Stimulated activated CD8-positive, alpha-beta memory T cell treated with anti-CD3 and anti-CD28 coated beads, Interleukin-15, amount 100 ng/mL, for 4 hours (primary cell): ENCODE data around the gene ERCC6L.
A peak's percentile ranks its signal among the peaks of the same experiment; 100 is the strongest.

ENCODE experiments used
- DNase-seq, 2 donors: peaks; one replicate each; pipeline ENCODE4 v3.0.0-alpha.2; 2020; ENCODE audit warnings: low read depth in 2 of 2

Gene ERCC6L

GRCh38 chrX:72238721-72239475, at the start of gene ERCC6L:
Gene ERCC6L (minus strand): TSS chrX:72239027. CDS start chrX:72238911, 116 bp downstream.
- peak; percentile 64 to 68 for DNase-seq

- DNase-seq: no peak
Measured at GRCh38 chrX:72282302-72282701, 43.5 kb upstream of the ERCC6L start.

- DNase-seq: no peak
Measured at GRCh38 chrX:72280321-72280845, 41.6 kb upstream of the ERCC6L start.

GRCh38 chrX:72276478-72276953, 37.7 kb upstream of the ERCC6L start:
- no peak for DNase-seq

- DNase-seq: no peak
Measured at GRCh38 chrX:72274526-72274925, 35.7 kb upstream of the ERCC6L start.

- DNase-seq: no peak
Measured at GRCh38 chrX:72273718-72274117, 34.9 kb upstream of the ERCC6L start.

GRCh38 chrX:72272868-72273267, 34.0 kb upstream of the ERCC6L start:
- DNase-seq: no peak

- DNase-seq: no peak
Measured at GRCh38 chrX:72271812-72272211, 33.0 kb upstream of the ERCC6L start.

GRCh38 chrX:72271091-72271788, 32.4 kb upstream of the ERCC6L start:
- no peak for DNase-seq

- no peak for DNase-seq
Measured at GRCh38 chrX:72270316-72270866, 31.6 kb upstream of the ERCC6L start.

GRCh38 chrX:72269671-72270251, 30.9 kb upstream of the ERCC6L start:
- no peak for DNase-seq

GRCh38 chrX:72268597-72269365, 30.0 kb upstream of the ERCC6L start:
- DNase-seq: no peak

GRCh38 chrX:72265263-72265662, 26.4 kb upstream of the ERCC6L start:
- no peak for DNase-seq

- DNase-seq: no peak
Measured at GRCh38 chrX:72262077-72262476, 23.2 kb upstream of the ERCC6L start.

- DNase-seq: no peak
Measured at GRCh38 chrX:72260448-72260847, 21.6 kb upstream of the ERCC6L start.

GRCh38 chrX:72258174-72258573, 19.3 kb upstream of the ERCC6L start:
- no peak for DNase-seq

- DNase-seq: no peak
Measured at GRCh38 chrX:72255864-72256263, 17.0 kb upstream of the ERCC6L start.

- no peak for DNase-seq
Measured at GRCh38 chrX:72255445-72255844, 16.6 kb upstream of the ERCC6L start.

- DNase-seq: no peak
Measured at GRCh38 chrX:72254816-72255215, 16.0 kb upstream of the ERCC6L start.

GRCh38 chrX:72253686-72254085, 14.9 kb upstream of the ERCC6L start:
- no peak for DNase-seq

GRCh38 chrX:72247206-72247942, 8.5 kb upstream of the ERCC6L start:
- no peak for DNase-seq
